ENCODE data around the gene TEX26. TPM values are rescaled to one million over a fixed set of nuclear protein-coding genes. Genes with fewer than 3 reads are reported as not detected.

Gene TEX26
- total RNA-seq, 4 donors from 2014 or later = 1.2 TPM; not detected in 3

- Histone ChIP-seq H3K4me3 (no peak overlapping the region), H3K36me3 (no peaks in the 10 kb centered on the region), H3K27ac (no peak overlapping the region), H3K4me1 (no peaks in the 10 kb centered on the region), H3K9me3 (no peaks in the 10 kb centered on the region), H3K27me3 (no peaks in the 10 kb centered on the region)
- intact Hi-C loops (cut with DNase I; ENCODE audit: low total_unique reads) = no loop called here
- no peak for TF ChIP-seq CTCF (IDR thresholded peaks at IDR 0.05)
- TF ChIP-seq POLR2A (IDR thresholded peaks at IDR 0.05) = no peak
- no peak for DNase-seq
Observed at GRCh38 chr13:31009166-31009565, 76.7 kb downstream of the TEX26 start.

- Histone ChIP-seq H3K27me3 (no peaks in the 10 kb centered on the region), H3K27ac (no peak overlapping the region), H3K4me3 (no peak overlapping the region), H3K36me3 (no peaks in the 10 kb centered on the region), H3K4me1 (no peaks in the 10 kb centered on the region), H3K9me3 (no peaks in the 10 kb centered on the region)
- TF ChIP-seq CTCF (IDR thresholded peaks at IDR 0.05) (no peak), POLR2A (IDR thresholded peaks at IDR 0.05) (no peak)
- no peak for DNase-seq
- intact Hi-C loops (cut with DNase I; ENCODE audit: low total_unique reads) = no loop called here
Observed at GRCh38 chr13:31010296-31010695, 77.8 kb downstream of the TEX26 start.

DNA sequence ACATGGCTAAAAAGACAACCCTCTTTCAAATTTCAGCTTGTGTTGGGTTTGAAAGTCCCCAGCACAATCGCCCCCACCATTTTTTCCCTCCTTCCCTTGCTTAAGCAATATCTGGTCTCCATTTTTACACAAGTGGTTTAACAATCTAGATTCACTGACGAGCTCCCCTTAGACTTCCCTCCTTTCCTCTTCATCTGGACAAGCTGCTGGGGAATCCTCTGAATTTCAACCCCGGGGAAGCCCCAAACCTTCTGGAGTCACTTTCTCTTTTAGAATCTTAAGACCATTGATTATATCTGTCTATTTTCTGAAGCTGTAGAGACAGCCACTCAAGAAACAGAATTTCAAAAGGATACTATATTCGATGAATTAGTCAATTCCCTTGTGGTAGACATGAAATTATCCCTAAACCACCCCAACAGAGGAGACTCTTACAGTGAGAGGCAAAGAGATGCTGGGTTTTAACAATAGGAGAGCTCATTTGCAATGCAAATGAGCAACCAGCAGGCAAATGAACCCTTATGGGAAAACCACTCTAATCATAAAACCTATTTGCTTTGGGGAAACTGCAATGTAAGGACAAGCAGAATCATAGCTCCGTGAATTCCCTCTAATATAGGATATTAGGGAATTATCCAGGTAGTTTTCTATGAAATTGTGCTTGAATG, 78.9 kb downstream of the TEX26 start:
- Histone ChIP-seq H3K36me3 (no peaks in the 10 kb centered on the region), H3K27me3 (no peaks in the 10 kb centered on the region), H3K9me3 (no peaks in the 10 kb centered on the region), H3K27ac (no peak overlapping the region), H3K4me3 (no peak overlapping the region), H3K4me1 (no peaks in the 10 kb centered on the region)
- intact Hi-C loops (cut with DNase I; ENCODE audit: low total_unique reads) = no loop called here
- DNase-seq = no peak
- TF ChIP-seq CTCF (IDR thresholded peaks at IDR 0.05) = no peak

- Histone ChIP-seq H3K9me3 (no peaks in the 10 kb centered on the region), H3K4me3 (no peak overlapping the region), H3K36me3 (no peaks in the 10 kb centered on the region), H3K27ac (no peak overlapping the region), H3K27me3 (no peaks in the 10 kb centered on the region), H3K4me1 (no peaks in the 10 kb centered on the region)
- TF ChIP-seq CTCF (IDR thresholded peaks at IDR 0.05) = no peak
- TF ChIP-seq POLR2A (IDR thresholded peaks at IDR 0.05) = no peak
- intact Hi-C loops (cut with DNase I; ENCODE audit: low total_unique reads) = no loop called here
- DNase-seq = no peak
Observed at GRCh38 chr13:31011901-31012654, 79.6 kb downstream of the TEX26 start.

DNA sequence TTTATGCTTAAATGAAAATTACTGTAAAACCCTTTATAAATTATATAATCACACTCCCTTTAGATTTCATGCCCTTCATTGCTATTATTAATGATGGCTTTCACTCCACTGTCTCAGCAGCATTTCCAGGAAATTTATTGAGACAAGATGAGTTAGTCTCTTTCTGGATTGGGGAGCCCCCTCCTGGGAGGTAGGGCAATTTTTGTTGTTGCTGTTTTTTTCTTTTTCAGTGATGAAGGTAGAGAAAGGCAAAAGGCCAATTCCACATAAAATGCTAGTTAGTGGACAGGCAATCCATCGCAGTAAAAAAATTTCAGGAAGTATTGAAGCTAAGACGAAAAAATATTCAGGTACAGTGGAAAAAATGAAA, 80.2 kb downstream of the TEX26 start:
- no peaks in the 10 kb centered on the region for H3K36me3 ChIP-seq
- no peaks in the 10 kb centered on the region for H3K4me1 ChIP-seq
- H3K27me3 ChIP-seq = no peaks in the 10 kb centered on the region
- intact Hi-C loops (cut with DNase I; ENCODE audit: low total_unique reads) = no loop called here
- no peak for DNase-seq
- no peak overlapping the region for H3K4me3 ChIP-seq
- H3K9me3 ChIP-seq = no peaks in the 10 kb centered on the region
- TF ChIP-seq POLR2A (IDR thresholded peaks at IDR 0.05) = no peak
- peak; percentile 25 to 41 (median 32) for TF ChIP-seq CTCF (IDR thresholded peaks at IDR 0.05)
- no peak overlapping the region for H3K27ac ChIP-seq
